HepG2 (cell line): Measurements from ENCODE around the gene APRT. TPM values are rescaled to one million over a fixed set of nuclear protein-coding genes. Genes with fewer than 3 reads are reported as not detected.

Source experiments
- ATM ChIP-seq: fragments of 450-650 bp; IDR thresholded peaks from 2 replicates; pipeline ENCODE4 v1.7.1; 2017; ENCODE audit warnings: mild to moderate bottlenecking, borderline replicate concordance
- EHMT2 ChIP-seq: fragments of 200-600 bp; sonication (generic); IDR thresholded peaks from 2 replicates; pipeline ENCODE4 v1.7.0; 2017; ENCODE audit warnings: antibody characterized with exemption, low read depth, low read length, borderline replicate concordance
- ESRRA ChIP-seq: sonication (generic); formaldehyde crosslinking; IDR thresholded peaks from 2 replicates; pipeline ENCODE4 v1.5.1; 2020; ENCODE audit warnings: mild to moderate bottlenecking, low read depth, missing genetic modification reagents
- GATAD2A ChIP-seq: IDR thresholded peaks from 2 replicates; pipeline ENCODE4 v1.6.1; 2016
- ISL2 ChIP-seq: sonication (generic); formaldehyde crosslinking; IDR thresholded peaks from 2 replicates; pipeline ENCODE4 v1.5.0; 2020; ENCODE audit warnings: missing genetic modification reagents
- NONO ChIP-seq, 2 experiments: fragments of 450-650 bp in 1 of 2; sonication (generic) in 1 of 2; formaldehyde crosslinking in 1 of 2; IDR thresholded peaks in 1 of 2; conservative IDR thresholded peaks in 1 of 2; 2 replicates each; pipeline versions ENCODE4 v1.6.1 to v1.8.0; 2017 to 2022; ENCODE audit warnings: mild to moderate bottlenecking in 1 of 2, missing genetic modification reagents in 1 of 2, moderate library complexity in 1 of 2
- RBM39 ChIP-seq: fragments of 200-400 bp; formaldehyde crosslinking; IDR thresholded peaks from one replicate; pipeline ENCODE4 v1.6.1; 2018; ENCODE audit warnings: antibody characterized with exemption, mild to moderate bottlenecking, low read depth, low read length; ENCODE audit not compliant: poor library complexity, severe bottlenecking
- SRSF4 ChIP-seq: fragments of 200-400 bp; formaldehyde crosslinking; IDR thresholded peaks from one replicate; pipeline ENCODE4 v1.6.1; 2018; ENCODE audit warnings: mild to moderate bottlenecking, low read depth, low read length, moderate library complexity; ENCODE audit not compliant: poor library complexity, severe bottlenecking
- TAF1 ChIP-seq: sonication (generic); formaldehyde crosslinking; IDR thresholded peaks from 2 replicates; pipeline ENCODE4 v1.4.0; 2020; ENCODE audit warnings: missing genetic modification reagents
- TOE1 ChIP-seq: sonication (generic); formaldehyde crosslinking; IDR thresholded peaks from 2 replicates; pipeline ENCODE4 v1.4.0; 2020; ENCODE audit warnings: mild to moderate bottlenecking, missing genetic modification reagents
- ZNF24 ChIP-seq: fragments of 450-650 bp; IDR thresholded peaks from 2 replicates; pipeline ENCODE4 v1.6.1; 2017; ENCODE audit warnings: antibody characterized with exemption, mild to moderate bottlenecking
- ZNF558 ChIP-seq: sonication (generic); formaldehyde crosslinking; IDR thresholded peaks from 2 replicates; pipeline ENCODE4 v1.9.0; 2022; ENCODE audit warnings: mild to moderate bottlenecking, missing genetic modification reagents, borderline replicate concordance
- ZNF644 ChIP-seq: IDR thresholded peaks from 2 replicates; pipeline ENCODE4 v1.6.1; 2016; ENCODE audit warnings: low read depth
- ZSCAN12 ChIP-seq: sonication (generic); formaldehyde crosslinking; IDR thresholded peaks from 2 replicates; pipeline ENCODE4 v1.9.0; 2021; ENCODE audit warnings: mild to moderate bottlenecking, missing genetic modification reagents
- ZSCAN29 ChIP-seq: sonication (generic); formaldehyde crosslinking; conservative IDR thresholded peaks from 2 replicates; pipeline ENCODE4 v1.4.0; 2020; ENCODE audit warnings: mild to moderate bottlenecking, missing genetic modification reagents
- polyA plus RNA-seq, 8 experiments: library from polyadenylated mRNA; depleted of rRNA in 3 of 8; stranded (reverse) in 7 of 8; unstranded in 1 of 8; fragments of >200 nt; fragmentation: Illumina TruSeq in 4 of 8; extraction: Trizol in 4 of 8; gene quantifications; 2 replicates each; pipeline versions ENCODE4 v1.2.1 to v1.2.3, GENCODE V29; 2011 to 2016; ENCODE audit warnings: low read depth in 4 of 8, missing spikeins in 1 of 8, mixed read lengths in 1 of 8; ENCODE audit not compliant: insufficient read depth in 1 of 8
- total RNA-seq, 5 experiments: library from RNA; depleted of rRNA; stranded (reverse); fragments of >200 nt; fragmentation: Illumina TruSeq; extraction: Trizol; gene quantifications; 2 replicates each; pipeline ENCODE4 v1.2.3, GENCODE V29; 2016; ENCODE audit warnings: low read depth in 1 of 5
- TF ChIP-seq, protein P1 (sequence below): sonication (generic); formaldehyde crosslinking; conservative IDR thresholded peaks from 2 replicates; pipeline ENCODE4 v1.4.0; 2020; ENCODE audit warnings: missing genetic modification reagents
- TF ChIP-seq, protein P2 (sequence below): sonication (generic); formaldehyde crosslinking; IDR thresholded peaks from 2 replicates; pipeline ENCODE4 v1.5.0; 2020; ENCODE audit warnings: mild to moderate bottlenecking, missing genetic modification reagents, borderline replicate concordance
- TF ChIP-seq, protein P3 (sequence below): sonication (generic); formaldehyde crosslinking; IDR thresholded peaks from 2 replicates; pipeline ENCODE4 v1.4.0; 2020; ENCODE audit warnings: missing genetic modification reagents
- TF ChIP-seq, protein P4 (sequence below): sonication (generic); formaldehyde crosslinking; IDR thresholded peaks from 2 replicates; pipeline ENCODE4 v1.4.0; 2020; ENCODE audit warnings: missing genetic modification reagents

The APRT gene
- total and polyA plus RNA-seq, 2 of the 13 experiments (the other 11 are each of a cell fraction or from before 2014, with no cell fraction given): 155 to 242 TPM

DNA sequence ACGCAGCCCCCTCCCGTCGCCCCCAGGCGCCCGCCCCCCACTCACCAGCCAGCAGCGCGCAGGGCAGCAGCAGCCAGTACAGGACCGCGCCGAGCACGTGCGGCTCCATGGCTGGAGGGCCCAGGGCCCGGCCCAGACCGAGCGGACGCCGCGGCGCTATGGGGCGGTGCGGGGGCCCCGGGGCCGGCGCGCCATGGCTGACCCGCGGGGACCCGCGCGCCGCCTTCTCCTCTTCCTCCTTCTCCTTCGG is 26.9 kb downstream of the APRT start (continued):
- TF ChIP-seq ZNF24: no peak
- TF ChIP-seq NONO (IDR thresholded peaks at IDR 0.05): no peak
- TF ChIP-seq NONO (CRISPR knock-in tag; conservative IDR thresholded peaks at IDR 0.05): no peak
- TF ChIP-seq ZSCAN12 (CRISPR knock-in tag): 0 out of 2 replicates have a peak, but pooled peaks have one; percentile 28
- TF ChIP-seq RBM39: no peak
- no peak for TF ChIP-seq SRSF4
- TF ChIP-seq ZSCAN29: no peak
- TF ChIP-seq, protein P1, sequence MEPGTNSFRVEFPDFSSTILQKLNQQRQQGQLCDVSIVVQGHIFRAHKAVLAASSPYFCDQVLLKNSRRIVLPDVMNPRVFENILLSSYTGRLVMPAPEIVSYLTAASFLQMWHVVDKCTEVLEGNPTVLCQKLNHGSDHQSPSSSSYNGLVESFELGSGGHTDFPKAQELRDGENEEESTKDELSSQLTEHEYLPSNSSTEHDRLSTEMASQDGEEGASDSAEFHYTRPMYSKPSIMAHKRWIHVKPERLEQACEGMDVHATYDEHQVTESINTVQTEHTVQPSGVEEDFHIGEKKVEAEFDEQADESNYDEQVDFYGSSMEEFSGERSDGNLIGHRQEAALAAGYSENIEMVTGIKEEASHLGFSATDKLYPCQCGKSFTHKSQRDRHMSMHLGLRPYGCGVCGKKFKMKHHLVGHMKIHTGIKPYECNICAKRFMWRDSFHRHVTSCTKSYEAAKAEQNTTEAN (CRISPR knock-in tag): peak; percentile 24; the same call in 1 of the 2 replicates
- no peak for TF ChIP-seq GATAD2A
- TF ChIP-seq ESRRA: no peak
- 0 out of 2 replicates have a peak, but pooled peaks have one; percentile 5 for TF ChIP-seq TAF1 (CRISPR knock-in tag)
- TF ChIP-seq, protein P2, sequence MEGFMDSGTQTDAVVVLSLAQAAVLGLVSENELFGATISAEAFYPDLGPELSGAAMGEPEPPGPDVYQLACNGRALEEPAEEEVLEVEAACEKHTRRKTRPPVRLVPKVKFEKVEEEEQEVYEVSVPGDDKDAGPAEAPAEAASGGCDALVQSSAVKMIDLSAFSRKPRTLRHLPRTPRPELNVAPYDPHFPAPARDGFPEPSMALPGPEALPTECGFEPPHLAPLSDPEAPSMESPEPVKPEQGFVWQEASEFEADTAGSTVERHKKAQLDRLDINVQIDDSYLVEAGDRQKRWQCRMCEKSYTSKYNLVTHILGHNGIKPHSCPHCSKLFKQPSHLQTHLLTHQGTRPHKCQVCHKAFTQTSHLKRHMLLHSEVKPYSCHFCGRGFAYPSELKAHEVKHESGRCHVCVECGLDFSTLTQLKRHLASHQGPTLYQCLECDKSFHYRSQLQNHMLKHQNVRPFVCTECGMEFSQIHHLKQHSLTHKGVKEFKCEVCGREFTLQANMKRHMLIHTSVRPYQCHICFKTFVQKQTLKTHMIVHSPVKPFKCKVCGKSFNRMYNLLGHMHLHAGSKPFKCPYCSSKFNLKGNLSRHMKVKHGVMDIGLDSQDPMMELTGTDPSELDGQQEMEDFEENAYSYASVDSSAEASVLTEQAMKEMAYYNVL (CRISPR knock-in tag): no peak
- TF ChIP-seq ISL2: 0 out of 2 replicates have a peak, but pooled peaks have one; percentile 22
- TF ChIP-seq, protein P3, sequence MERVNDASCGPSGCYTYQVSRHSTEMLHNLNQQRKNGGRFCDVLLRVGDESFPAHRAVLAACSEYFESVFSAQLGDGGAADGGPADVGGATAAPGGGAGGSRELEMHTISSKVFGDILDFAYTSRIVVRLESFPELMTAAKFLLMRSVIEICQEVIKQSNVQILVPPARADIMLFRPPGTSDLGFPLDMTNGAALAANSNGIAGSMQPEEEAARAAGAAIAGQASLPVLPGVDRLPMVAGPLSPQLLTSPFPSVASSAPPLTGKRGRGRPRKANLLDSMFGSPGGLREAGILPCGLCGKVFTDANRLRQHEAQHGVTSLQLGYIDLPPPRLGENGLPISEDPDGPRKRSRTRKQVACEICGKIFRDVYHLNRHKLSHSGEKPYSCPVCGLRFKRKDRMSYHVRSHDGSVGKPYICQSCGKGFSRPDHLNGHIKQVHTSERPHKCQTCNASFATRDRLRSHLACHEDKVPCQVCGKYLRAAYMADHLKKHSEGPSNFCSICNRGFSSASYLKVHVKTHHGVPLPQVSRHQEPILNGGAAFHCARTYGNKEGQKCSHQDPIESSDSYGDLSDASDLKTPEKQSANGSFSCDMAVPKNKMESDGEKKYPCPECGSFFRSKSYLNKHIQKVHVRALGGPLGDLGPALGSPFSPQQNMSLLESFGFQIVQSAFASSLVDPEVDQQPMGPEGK (CRISPR knock-in tag): no peak
- TF ChIP-seq, protein P4, sequence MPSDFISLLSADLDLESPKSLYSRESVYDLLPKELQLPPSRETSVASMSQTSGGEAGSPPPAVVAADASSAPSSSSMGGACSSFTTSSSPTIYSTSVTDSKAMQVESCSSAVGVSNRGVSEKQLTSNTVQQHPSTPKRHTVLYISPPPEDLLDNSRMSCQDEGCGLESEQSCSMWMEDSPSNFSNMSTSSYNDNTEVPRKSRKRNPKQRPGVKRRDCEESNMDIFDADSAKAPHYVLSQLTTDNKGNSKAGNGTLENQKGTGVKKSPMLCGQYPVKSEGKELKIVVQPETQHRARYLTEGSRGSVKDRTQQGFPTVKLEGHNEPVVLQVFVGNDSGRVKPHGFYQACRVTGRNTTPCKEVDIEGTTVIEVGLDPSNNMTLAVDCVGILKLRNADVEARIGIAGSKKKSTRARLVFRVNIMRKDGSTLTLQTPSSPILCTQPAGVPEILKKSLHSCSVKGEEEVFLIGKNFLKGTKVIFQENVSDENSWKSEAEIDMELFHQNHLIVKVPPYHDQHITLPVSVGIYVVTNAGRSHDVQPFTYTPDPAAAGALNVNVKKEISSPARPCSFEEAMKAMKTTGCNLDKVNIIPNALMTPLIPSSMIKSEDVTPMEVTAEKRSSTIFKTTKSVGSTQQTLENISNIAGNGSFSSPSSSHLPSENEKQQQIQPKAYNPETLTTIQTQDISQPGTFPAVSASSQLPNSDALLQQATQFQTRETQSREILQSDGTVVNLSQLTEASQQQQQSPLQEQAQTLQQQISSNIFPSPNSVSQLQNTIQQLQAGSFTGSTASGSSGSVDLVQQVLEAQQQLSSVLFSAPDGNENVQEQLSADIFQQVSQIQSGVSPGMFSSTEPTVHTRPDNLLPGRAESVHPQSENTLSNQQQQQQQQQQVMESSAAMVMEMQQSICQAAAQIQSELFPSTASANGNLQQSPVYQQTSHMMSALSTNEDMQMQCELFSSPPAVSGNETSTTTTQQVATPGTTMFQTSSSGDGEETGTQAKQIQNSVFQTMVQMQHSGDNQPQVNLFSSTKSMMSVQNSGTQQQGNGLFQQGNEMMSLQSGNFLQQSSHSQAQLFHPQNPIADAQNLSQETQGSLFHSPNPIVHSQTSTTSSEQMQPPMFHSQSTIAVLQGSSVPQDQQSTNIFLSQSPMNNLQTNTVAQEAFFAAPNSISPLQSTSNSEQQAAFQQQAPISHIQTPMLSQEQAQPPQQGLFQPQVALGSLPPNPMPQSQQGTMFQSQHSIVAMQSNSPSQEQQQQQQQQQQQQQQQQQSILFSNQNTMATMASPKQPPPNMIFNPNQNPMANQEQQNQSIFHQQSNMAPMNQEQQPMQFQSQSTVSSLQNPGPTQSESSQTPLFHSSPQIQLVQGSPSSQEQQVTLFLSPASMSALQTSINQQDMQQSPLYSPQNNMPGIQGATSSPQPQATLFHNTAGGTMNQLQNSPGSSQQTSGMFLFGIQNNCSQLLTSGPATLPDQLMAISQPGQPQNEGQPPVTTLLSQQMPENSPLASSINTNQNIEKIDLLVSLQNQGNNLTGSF (CRISPR knock-in tag): peak; percentile 78; the same call in 1 of the 2 replicates
- no peak for TF ChIP-seq EHMT2
- TF ChIP-seq ZNF558: 0 out of 2 replicates have a peak, but pooled peaks have one; percentile 8
- no peak for TF ChIP-seq ZNF644 (CRISPR knock-in tag)
- no peak for TF ChIP-seq TOE1 (CRISPR knock-in tag)
- no peak for TF ChIP-seq ATM
